ENCODE data around the gene RSF1.
"Not testable (repeated sequence)": the region's sequence is repeated elsewhere in the genome, so short reads cannot be mapped to it uniquely, and the experiment has no call there.

The RSF1 gene

DNA sequence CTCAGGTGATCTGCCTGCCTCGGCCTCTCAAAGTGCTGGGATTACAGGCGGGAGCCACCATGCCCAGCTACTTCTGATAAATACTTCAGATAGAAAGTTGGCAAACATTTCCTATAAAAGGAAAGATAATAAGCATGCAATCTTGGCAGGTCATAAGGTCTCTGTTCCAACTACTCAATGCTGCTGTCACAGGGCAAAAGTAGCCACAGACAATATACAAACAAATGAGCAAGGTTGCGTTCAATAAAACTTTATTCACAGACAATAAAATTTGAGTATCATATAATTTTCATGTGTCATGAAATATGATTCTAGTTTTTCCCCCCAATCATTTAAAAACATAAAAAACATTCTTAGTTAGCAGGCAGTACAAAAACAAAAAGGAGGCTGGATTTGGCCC lies 129.9 kb downstream of the RSF1 start:
- DNase-seq (ENCODE audit: low read depth in 2 of 2): no peak

DNA sequence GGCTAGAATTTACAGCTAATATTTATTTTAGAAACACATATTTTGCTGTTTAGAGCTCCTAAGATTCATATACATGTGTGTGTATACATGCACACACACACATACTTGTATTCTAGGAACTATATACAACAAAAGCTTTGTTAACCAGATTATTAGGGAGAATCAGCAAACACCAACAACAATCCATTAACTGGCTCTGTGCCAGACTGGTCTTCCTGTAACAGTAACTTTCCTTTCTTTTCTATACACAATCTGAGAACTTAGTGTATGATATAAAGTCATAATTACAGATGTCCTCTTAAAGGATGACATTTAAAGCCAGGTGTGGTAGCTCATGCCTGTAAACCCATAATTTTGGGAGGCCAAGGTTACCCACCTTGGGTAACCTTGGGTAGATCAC lies 133.4 kb downstream of the RSF1 start:
- DNase-seq (ENCODE audit: low read depth in 2 of 2): no peak

DNA sequence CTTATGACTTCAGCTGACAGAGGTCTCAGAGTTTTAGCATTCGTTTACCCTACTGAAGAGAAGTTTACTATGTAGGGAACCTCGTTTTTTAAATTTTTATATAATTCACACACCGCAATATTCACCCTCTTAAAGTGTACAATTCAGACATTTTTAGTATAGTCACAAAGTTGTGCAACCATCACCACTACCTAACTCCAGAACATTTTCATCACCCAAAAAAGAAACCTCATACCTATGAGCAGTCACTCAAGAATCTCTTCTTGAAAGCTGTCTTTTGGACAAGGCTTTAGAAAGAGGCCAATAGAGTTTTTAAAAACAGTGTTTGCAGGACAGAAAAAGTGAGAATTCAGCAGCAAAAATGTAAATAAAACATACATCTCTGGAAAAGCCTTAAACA lies 143.4 kb downstream of the RSF1 start:
- DNase-seq (ENCODE audit: low read depth in 2 of 2): no peak

DNA sequence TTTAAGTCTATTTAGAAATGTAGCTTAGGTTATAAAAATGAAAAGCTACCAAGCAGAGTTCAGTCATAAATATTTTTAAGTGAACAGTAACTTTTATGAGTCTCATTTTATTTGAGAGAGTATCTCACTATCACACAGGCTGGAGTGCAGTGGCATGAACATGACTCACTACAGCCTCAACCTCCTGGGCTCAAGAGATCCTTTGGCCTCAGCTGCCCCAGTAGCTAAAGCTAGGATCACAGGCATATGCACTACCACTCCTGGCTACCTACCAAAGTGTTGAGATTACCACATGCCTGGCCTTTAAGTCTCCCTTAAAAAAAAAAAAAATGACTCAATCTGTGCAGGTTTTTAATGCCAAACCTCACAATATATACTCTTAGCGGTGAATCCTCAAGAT lies 148.3 kb downstream of the RSF1 start:
- DNase-seq (ENCODE audit: low read depth in 2 of 2): no peak

DNA sequence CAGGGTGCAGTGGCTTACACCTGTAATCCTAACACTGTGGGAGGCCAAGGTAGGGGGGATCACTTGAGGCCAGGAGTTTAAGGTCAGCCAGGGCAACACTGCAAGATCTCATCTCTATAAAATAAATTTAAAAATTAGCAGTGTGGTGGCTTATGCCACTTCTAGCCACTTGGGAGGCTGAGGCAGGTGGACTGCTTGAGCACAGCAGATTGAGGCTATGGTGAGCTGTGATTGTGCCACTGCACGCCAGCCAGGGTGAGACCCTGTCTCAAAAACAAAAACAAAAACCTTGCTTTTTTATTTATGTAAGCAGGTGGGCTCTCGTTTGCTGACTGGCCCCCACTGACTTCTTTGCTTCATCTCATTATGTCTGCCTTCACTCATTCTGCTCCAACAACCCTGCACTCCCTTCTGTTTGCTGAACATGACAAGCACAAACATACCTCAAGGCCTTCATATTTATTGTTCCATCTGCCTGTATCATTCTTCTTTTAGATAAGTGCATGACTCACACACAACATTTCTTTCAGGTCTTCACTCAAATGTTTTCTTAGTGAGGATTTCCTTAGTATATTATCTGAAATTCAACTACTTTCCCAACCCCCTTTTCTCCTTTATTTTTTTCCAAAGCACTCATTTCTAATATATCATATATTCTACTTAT lies 150.5 kb downstream of the RSF1 start:
- no peak for DNase-seq (ENCODE audit: low read depth in 2 of 2)

DNA sequence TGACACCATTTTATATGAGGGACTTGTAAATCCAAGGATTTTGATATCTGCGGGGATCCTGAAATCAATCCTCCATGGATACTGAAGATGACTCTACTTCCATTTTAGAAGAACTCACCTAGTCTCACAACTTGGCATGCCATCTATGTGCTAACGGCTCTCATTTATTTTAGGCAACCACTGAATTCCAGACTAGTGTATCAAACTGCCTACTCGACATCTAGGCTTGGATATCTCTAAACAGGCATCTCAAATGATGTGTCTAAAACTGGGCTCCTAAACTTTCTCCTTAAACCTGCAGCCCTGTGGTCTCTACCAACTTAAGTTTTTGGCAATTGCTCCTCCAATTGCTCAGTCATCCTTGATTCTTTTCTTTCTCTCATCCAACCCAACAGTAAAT lies 151.8 kb downstream of the RSF1 start:
- DNase-seq (ENCODE audit: low read depth in 2 of 2): no peak

DNA sequence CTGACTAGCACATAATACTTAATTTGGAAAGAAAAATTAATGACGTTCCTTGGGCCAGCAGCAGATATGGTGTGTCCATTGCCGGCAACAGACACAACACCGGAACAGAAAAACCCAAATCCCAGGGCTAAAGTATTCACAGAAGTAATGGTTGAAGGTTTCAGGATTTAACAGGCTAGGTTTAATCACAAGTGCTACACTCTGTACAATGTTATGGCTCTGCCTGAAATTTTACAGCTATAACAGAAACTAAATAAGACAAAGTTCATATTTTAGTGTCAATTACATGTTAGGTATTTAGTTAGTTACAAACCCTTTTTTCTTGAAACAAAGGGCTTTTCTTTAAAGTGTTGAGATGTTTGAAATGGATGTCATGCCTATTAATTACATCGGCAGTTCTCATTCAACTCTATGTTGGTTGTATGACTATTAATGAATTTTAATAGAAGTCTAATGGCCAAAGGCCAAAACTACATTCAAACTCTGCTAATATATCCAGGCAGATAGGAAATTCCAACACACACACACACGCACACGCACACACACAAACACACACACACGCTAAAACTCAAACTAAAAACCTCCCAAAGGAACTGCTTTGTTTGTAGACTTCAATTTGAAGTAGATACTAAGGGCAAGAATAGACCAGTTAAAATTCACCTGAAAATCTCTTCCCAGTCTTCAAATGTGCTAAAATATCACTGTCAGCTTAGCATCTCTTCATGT lies 155.1 kb downstream of the RSF1 start:
- no peak for DNase-seq (ENCODE audit: low read depth in 2 of 2)

DNA sequence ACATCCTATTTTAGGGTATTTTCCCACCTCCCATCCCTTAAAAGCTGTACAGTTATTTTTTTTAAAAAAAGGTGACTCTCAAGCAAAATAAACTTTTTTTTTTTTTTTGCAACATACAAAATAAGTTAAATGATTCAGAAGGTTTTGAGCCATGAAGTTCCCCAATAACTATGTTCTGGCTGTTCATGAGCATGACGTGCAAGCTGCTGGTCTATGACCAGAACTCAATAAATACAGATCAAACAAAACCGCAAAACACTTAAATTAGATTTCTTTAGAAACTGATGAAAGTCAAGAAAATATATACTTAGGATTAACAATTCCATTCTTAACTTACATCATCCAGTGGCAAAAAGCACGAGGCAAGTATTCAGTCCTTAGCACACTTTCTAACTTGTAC lies 158.9 kb downstream of the RSF1 start:
- DNase-seq (ENCODE audit: low read depth in 2 of 2): no peak

DNA sequence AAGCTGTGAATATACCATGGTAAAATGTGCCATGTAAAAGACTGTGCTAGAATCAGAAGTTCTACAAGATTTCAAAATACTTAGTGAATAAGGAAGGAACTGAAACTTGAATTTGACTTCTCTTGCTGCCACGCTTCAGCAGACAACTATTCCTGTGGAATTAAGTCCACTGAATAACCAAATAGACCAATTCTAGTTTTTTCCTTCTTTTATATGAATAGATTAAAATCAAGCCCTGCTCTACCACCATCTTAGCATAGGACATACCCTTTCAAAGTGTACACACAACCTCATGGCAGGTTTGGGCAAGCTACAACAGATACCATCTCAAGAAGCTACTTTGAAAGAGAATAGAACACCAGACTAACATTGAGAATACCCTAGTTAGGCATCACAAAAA lies 159.6 kb downstream of the RSF1 start:
- DNase-seq (ENCODE audit: low read depth in 2 of 2): no peak

DNA sequence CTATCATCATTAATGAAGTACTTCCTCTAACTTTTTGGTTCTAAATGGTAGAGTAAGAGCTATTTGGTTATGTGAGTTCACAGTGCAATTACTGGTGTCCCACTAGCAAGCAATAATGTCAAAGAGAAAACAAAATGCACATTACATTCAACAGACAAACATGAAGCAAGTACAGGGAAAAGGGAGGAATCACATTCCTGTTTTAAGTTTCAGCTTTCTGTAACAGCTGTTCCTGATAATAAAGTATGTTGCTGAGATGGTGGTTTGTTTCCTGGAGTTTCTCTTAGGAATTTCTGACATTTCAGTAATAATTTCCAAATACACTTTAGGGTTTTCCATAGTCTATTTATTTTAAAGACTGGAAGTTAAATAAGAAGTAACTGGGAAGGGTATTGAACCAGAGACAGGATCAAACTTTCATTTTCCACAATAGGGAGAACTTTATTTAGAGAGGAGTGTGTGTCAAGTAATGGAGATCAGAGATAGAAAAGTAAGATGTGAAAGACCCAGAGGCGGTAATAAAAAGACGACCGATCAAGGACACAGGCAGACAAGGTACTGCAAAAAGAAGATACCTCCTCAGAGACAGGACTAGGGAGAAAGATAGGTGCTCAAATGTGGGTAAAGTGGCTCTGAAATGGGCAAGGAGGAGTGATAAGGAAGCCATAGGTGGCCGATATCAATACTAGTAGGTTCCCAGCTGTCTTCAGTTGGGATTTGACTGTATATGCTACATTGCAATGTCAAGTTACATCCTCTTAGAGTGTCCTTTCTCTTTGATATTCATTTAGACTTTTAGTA lies 162.1 kb downstream of the RSF1 start:
- no peak for DNase-seq (ENCODE audit: low read depth in 2 of 2)

DNA sequence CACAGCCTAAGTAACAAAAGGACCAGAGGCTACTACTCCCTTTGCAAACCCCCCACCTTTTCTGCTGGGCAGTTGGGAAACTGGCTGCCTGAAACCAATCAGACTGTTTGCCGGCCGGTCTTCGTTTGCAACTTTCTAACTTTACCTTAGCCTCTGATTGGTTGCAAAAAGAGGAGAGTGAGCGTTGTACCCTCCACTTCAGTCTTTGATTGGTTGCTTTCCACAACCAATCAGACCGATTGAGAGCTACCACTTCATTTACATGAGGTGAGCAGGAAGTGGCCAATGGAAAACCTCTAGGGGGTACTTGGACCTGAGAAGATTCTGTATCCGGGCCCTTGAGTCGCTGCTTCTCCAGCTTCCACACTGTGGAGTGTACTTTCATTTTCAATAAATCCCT lies 164.2 kb downstream of the RSF1 start:
- no peak for DNase-seq (ENCODE audit: low read depth in 2 of 2)

DNA sequence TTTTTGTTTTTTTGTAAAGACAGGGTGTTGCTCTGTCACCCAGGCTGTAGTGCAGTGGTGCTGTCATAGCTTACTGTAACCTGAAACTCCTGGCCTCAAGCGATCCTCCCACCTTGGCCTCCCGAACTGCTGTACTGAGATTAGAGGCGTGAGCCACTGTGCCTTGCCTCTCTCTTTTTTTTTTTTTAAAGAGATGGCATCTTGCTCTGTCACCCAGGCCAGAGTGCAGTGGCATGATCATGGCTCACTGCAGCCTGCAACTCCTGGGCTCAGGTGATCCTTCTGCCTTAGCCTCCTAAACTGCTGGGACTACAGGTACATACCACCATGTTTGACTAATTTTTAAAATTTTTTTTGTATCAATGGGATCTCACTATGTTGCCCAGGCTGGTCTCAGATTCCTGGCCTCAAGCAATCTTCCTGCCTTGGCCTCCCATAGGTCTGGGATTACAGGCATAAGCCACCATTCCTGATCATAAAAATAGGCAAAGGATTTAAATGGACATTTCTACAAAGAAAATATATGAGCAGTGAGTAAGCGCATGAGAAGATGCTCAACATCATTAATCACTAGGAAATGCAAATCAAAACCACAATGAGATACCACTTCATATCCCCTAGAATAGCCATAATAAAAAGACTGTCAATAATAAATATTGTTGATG lies 165.6 kb downstream of the RSF1 start:
- no peak for DNase-seq (ENCODE audit: low read depth in 2 of 2)

DNA sequence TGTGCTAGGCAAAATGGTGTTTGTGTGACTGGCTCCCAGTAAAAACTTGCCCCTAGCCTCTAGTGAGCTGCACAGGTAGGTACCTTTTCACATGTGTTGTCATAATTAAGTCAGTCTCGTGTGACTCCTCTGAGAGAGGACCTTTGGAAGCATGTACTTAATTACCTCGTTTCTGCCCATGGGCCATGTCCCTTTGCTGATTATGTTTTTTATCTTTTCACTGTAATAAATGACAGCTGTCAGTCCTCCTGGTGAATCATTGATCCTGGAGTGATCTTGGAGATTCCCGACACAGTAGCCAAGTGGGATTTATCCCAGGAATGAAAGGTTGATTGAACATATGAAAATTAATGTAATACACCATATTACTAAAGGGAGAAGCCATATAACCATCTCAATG lies 170.4 kb downstream of the RSF1 start:
- DNase-seq (ENCODE audit: low read depth in 2 of 2): no peak

DNA sequence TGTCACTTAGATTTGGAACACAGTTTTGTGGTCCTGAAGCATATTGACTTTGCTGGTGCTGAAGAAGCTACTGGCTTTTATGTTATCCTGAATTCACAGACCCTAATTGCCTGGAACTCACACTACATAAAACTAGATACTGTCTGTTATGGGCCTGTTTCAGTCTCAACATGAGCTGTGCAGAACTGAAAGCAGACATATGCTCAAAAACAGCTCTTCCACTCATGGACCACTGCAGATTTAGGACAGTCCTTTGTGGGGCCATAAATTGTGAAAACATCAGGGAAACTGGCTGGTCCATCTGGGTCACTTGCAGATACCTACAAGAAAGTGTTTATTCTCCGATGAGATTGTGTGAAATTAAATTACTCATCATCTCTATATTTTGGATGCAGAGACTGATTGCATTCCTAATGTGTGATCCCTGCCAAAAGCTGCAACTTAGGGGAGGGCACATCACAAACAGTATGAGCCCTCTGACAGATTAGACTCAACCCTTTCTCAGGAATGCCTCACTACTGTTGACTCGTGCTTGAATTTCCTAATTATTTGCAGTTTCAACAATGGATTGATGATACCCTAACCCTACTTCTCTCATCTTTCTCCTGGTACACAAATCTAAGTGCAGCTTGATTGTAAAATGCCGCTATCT lies 172.7 kb downstream of the RSF1 start:
- no peak for DNase-seq (ENCODE audit: low read depth in 2 of 2)

DNA sequence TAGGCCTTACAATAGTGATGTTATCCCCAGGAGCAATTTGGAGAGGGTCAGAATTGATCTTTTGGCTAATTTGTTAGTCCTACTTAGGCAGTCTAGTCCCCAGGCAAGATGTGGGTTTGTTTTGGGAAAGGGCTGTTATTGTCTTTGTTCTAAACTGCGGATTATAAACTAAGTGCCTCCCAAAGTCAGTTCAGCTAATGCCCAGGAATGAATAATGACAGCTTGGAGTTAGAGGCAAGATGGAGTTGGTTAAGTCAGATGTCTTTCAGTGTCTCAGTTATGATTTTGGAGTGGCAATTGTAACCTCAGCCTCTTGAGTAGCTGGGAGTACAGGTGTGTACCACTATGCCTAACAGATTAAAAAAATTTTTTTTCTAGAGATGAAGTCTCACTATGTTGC lies 175.6 kb downstream of the RSF1 start:
- no peak for DNase-seq (ENCODE audit: low read depth in 2 of 2)

DNA sequence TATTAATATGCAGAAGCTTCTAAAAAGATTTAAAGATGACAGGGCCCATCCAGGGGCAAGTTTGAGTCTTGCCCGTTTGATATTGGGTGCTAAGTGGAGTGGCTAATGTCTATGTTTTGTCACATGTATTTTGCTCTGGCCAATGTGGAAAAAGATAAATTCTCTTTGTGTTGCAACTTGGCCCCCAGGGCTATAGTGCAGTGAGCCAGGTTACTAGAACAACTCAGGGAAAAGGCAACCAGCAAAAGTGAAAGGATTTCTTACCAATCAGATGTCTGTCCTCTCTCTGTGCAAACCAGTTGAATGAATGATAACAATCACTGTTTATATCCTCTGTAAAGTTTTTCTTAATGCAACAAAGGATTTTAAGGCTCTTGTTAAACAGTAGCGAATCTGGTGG lies 178.3 kb downstream of the RSF1 start:
- DNase-seq (ENCODE audit: low read depth in 2 of 2): no peak

DNA sequence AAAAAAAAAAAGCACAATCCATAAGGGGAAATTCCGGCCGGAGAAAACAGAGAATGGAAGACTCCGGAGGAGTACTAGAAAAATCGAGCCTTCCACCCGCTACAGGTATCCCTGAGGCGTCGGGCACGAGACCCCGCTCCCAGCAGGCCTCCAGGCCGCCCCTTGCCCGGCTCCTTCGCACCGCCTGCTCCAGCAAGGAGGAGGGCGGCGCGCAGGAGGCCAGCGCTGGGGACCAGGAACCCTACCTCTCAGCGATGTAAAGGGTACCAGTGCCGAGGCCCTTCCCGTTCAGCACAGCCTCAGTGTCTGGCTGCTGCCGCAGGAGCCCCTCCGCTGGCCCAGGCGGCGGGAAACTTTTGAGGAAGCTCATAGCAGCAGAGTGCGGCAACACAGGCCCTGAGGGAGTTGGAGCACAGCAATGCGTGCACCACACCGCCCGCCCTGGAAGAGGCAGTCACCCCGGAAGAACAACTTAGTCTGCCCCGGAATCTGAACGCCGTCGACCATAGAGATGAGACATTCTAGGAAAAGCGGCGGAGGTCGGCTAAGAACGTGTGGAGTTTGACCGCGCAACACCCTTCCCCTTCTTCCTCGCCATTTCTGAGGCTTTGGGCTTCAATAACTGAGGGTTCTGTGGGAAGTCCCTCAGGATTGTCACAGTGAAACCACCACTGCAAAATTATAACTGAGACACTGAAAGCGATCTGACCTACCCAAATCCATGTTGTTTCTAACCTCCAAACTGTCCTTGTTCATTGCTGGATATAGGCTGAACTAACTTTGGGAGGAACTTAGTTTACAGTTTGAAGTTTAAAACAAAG lies 183.0 kb downstream of the RSF1 start, which contains the start of gene CLNS1A:
TSS of gene CLNS1A (minus strand) at position 450 of the 821 bp plus-strand sequence. CDS start at position 370, 80 bp downstream.
- DNase-seq (ENCODE audit: low read depth in 2 of 2): peak; percentile 65 to 76

DNA sequence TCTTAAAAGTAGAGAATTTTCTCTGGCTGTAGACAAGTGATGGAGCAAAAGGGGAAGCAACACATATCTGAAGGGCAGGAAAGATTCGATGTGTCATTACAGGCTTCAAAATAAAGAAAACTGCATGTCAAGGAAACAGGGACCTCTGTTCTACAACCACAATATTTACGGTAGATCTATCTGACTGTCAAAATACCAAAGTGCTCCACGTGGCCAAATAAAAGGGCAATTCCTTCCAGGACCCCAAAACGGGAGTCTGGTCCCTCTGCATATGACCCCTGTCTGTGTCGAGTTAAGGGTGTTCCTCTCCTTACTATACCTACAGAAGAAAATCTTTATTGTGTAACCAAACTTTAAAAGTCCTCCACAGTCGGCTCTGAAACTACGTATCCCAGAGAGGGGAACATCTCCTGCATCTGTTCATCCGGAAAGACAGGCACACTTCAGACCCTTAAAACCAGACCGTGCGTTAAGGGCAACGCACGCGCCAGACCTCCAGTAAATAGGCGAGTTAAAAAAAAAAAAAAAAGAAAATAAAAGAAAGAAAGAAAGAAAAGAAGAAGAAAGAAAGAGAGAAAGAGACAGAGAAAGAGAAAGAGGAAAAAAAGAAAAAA lies 183.7 kb downstream of the RSF1 start:
- DNase-seq (ENCODE audit: low read depth in 2 of 2): no peak

DNA sequence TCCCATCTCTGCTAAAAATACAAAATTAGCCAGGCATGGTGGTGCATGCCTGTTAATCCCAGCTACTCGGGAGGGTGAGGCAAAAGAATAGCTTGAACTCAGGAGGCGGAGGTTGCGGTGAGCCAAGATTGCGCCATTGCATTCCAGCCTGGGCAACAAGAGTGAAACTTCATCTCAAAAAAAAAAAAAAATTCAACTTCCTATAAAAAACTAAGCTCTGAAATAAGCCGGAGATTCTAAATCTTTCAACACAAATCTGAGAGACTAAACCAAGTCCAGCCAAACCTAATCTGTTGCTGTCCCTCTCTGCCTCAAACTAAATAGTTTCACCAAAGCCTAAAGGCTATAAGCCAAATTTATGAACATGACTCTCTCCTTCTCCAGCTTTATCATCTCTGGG lies 186.6 kb downstream of the RSF1 start:
- DNase-seq (ENCODE audit: low read depth in 2 of 2): not testable (repeated sequence)

DNA sequence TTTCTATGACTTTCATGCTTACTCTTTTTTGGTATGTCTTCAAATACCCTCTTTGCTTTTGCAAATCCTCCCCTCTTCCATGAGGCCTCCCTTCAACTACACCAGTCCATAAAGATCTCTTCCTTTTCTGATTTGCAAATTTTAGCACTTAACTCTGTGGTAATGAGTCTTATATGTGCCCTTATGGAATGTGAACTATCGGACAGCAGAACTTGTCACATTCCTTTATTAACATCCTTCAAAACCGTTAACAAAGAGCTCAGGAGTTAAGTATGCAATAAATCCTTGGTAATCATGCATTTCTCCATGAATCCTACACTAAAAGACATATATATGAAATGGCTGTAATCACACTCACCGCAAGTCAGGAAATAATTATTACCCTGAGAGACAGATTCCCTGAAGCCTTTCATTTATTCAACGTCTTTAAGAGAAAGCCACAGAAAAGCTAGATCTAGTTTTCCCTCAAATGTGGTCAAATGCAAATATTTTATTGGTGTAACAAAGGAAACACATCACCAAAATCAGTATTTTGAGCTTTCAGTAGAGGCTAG lies 190.3 kb downstream of the RSF1 start:
- no peak for DNase-seq (ENCODE audit: low read depth in 2 of 2)
